Ovary (tissue), 9 donors: Measurements from ENCODE around the gene RFX3. TPM values are rescaled to one million over a fixed set of nuclear protein-coding genes. Genes with fewer than 3 reads are reported as not detected.

Experiments used
- DNase-seq, 5 donors: peaks; one replicate each; pipeline ENCODE4 v3.0.0-alpha.2; 2019 to 2020
- H3K27ac ChIP-seq, 2 donors: fragments of 200-600 bp; one replicate each; pipeline versions ENCODE4 v1.5.1 to v1.8.0; 2019 to 2022
- H3K27me3 ChIP-seq: fragments of 200-600 bp; one replicate; pipeline ENCODE4 v1.8.0; 2022
- H3K36me3 ChIP-seq: fragments of 200-600 bp; sonication (generic); one replicate; pipeline ENCODE4 v1.5.1; 2019
- H3K4me1 ChIP-seq: one replicate; pipeline ENCODE4 v1.8.1; 2013; ENCODE audit warnings: mild to moderate bottlenecking, moderate library complexity; ENCODE audit not compliant: insufficient read depth
- H3K4me3 ChIP-seq: fragments of 200-600 bp; sonication (generic); one replicate; pipeline ENCODE4 v1.5.1; 2017
- H3K9me3 ChIP-seq, 2 donors: fragments of 200-600 bp in 1 of 2; sonication (generic) in 1 of 2; one replicate each; pipeline versions ENCODE4 v1.5.1 to v1.8.1; 2013 to 2019; ENCODE audit warnings: mild to moderate bottlenecking in 1 of 2, moderate library complexity in 1 of 2
- EP300 ChIP-seq: sonication (generic); formaldehyde crosslinking; IDR thresholded peaks from one replicate; pipeline ENCODE4 v1.6.1; 2017; ENCODE audit warnings: antibody characterized with exemption
- POLR2A ChIP-seq: fragments of 450-650 bp; IDR thresholded peaks from one replicate; pipeline ENCODE4 v1.6.1; 2017; ENCODE audit warnings: antibody characterized with exemption, mild to moderate bottlenecking, moderate library complexity
- WGBS, 3 donors: extraction: QIAGEN DNeasy Blood & Tissue Kit in 1 of 3; methylation state at CpG; one replicate each; pipeline versions ENCODE4 v1.1.5 to v1.1.7; 2013 to 2017; 5-methylcytosine and 5-hydroxymethylcytosine counted together
- intact Hi-C, 4 donors: fragments of 100-400 bp; cut with DNase I; formaldehyde crosslinking; loops; one replicate each; pipeline versions ENCODE4 v1.11.0 to v1.15.1; 2022 to 2023
- polyA plus RNA-seq, 2 donors: library from polyadenylated mRNA; stranded (reverse); fragments of 200-250 nt in 1 of 2; fragments of 350-450 nt in 1 of 2; fragmentation: Illumina TruSeq in 1 of 2; extraction: RNeasy Lipid Tissue Mini Kit (QIAGEN cat#74804) in 1 of 2; gene quantifications; one replicate each; pipeline ENCODE4 v1.2.3, GENCODE V29; 2013 to 2014
- total RNA-seq, 7 donors: library from RNA; depleted of rRNA in 2 of 7; stranded (reverse); fragments of >200 nt in 2 of 7; fragmentation: NEBNext Ultra II Directional in 3 of 7; extraction: Animal tissue kit (Norgen Biotek cat#: 25700) in 3 of 7; gene quantifications; one replicate each; pipeline versions ENCODE4 v1.1.0 to v1.2.4, GENCODE V29; 2016 to 2023
- TF ChIP-seq, protein P1 (sequence below), 3 donors: fragments of 450-650 bp in 2 of 3; fragments of 200-600 bp in 1 of 3; IDR thresholded peaks; one replicate each; pipeline versions ENCODE4 v1.5.1 to v1.8.0; 2016 to 2022; ENCODE audit warnings: antibody characterized with exemption in 3 of 3, mild to moderate bottlenecking in 1 of 3
- donor health status: DM: no; HTN: no; CAD: no; lungs with moderate emphysema.
- donor health status: DM: no; HTN: no; CAD: no.
- donor health status: Bipolar disorder and iron deficiency.
- donor health status: DM: yes; HTN: yes; CAD: no.
- donor health status: DM: no; HTN: no; CAD: no.
- donor health status: DM: yes; HTN: yes; CAD: no.

The RFX3 gene
- total and polyA plus RNA-seq, 9 donors = 2.6 to 22.7 (median 15.4) TPM

GRCh38 chr9:3250741-3251140 lies 275.1 kb downstream of the RFX3 start:
- DNase-seq = no peak
- no peaks in the 10 kb centered on the region for H3K27me3 ChIP-seq
- no peaks in the 10 kb centered on the region for H3K36me3 ChIP-seq
- no peaks in the 10 kb centered on the region for H3K9me3 ChIP-seq
- no peak for TF ChIP-seq POLR2A
- TF ChIP-seq EP300 = no peak
- TF ChIP-seq, protein P1, sequence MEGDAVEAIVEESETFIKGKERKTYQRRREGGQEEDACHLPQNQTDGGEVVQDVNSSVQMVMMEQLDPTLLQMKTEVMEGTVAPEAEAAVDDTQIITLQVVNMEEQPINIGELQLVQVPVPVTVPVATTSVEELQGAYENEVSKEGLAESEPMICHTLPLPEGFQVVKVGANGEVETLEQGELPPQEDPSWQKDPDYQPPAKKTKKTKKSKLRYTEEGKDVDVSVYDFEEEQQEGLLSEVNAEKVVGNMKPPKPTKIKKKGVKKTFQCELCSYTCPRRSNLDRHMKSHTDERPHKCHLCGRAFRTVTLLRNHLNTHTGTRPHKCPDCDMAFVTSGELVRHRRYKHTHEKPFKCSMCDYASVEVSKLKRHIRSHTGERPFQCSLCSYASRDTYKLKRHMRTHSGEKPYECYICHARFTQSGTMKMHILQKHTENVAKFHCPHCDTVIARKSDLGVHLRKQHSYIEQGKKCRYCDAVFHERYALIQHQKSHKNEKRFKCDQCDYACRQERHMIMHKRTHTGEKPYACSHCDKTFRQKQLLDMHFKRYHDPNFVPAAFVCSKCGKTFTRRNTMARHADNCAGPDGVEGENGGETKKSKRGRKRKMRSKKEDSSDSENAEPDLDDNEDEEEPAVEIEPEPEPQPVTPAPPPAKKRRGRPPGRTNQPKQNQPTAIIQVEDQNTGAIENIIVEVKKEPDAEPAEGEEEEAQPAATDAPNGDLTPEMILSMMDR (IDR thresholded peaks at IDR 0.05) = no peak
- H3K4me3 ChIP-seq = no peak overlapping the region
- no peak overlapping the region for H3K27ac ChIP-seq
- intact Hi-C loops = no loop called here
- no peaks in the 10 kb centered on the region for H3K4me1 ChIP-seq
- 79 to 89% (median 81%) methylated on average over 4 of the region's 4 CpGs for WGBS, 3 donors

GRCh38 chr9:3247211-3247610 lies 278.6 kb downstream of the RFX3 start:
- Histone ChIP-seq H3K27me3 (no peaks in the 10 kb centered on the region), H3K9me3 (no peaks in the 10 kb centered on the region), H3K27ac (no peak overlapping the region), H3K4me1 (no peaks in the 10 kb centered on the region), H3K4me3 (no peak overlapping the region), H3K36me3 (no peaks in the 10 kb centered on the region)
- intact Hi-C loops = no loop called here
- TF ChIP-seq, protein P1 (IDR thresholded peaks at IDR 0.05) = no peak
- no peak for DNase-seq
- 91 to 95% (median 94%) methylated on average over 3 of the region's 3 CpGs for WGBS, 3 donors

DNA sequence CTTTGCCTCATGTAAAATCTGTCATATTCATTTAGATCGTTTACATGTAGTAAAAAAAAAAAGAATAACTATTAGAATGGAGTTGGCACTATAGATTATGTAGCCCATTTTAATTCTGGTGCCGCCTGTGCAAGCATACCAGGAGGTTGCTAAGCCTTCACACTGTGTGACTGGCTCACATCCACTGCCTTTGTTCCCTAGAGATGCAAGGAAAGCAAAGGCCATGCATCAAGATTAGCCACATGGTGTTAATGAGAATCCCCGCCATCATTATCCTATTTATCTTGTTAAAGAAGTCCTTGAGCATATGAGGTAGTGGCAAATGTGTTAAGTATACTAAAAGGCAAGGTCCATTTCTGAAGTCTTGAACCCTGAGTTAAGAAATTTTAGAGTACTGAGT lies 279.6 kb downstream of the RFX3 start:
- intact Hi-C loops = no loop called here
- H3K27me3 ChIP-seq = no peaks in the 10 kb centered on the region
- H3K27ac ChIP-seq = no peak overlapping the region
- no peak overlapping the region for H3K4me3 ChIP-seq
- 94 to 97% (median 95%) methylated on average over 3 of the region's 3 CpGs for WGBS, 3 donors
- H3K4me1 ChIP-seq = no peaks in the 10 kb centered on the region
- no peak for DNase-seq
- TF ChIP-seq POLR2A = no peak
- no peak for TF ChIP-seq EP300
- TF ChIP-seq, protein P1 (IDR thresholded peaks at IDR 0.05) = no peak
- H3K36me3 ChIP-seq = no peaks in the 10 kb centered on the region
- no peaks in the 10 kb centered on the region for H3K9me3 ChIP-seq

DNA sequence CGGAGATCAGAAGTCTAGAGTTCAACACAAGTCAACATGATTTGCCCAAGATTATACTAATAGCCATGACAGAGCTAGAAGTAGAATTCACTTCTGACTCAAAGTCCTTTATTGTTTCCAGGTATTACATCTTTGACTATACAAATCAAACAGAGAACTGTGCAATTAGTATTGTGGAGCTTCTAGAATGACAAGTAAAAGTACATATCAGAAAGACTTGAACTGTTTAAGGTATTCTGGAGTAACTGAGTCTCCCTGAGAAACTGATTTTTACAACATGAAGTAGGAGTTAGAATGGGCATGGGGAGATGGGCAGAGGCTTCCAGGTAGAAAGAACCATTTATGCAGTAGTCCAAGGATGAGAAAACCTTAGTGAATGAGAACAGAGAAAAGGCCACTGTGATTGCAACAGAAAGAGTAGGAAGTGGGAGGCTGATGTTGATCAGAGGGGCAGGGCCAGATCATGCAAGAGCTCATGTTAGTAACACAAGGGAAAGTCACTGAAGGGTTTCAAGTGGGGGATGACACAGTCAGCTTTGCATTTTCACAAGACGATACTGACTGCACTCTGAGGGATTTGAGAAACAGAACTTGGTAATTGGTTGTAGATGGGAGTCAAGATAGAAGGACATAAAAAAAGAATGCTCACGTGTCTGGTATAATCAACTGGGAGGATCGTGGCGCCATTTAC lies 280.7 kb downstream of the RFX3 start:
- no peaks in the 10 kb centered on the region for H3K27me3 ChIP-seq
- no peak for DNase-seq
- H3K27ac ChIP-seq = no peak overlapping the region
- H3K36me3 ChIP-seq = no peaks in the 10 kb centered on the region
- no peak overlapping the region for H3K4me3 ChIP-seq
- TF ChIP-seq EP300 (no peak), POLR2A (no peak)
- TF ChIP-seq, protein P1 (IDR thresholded peaks at IDR 0.05) = no peak
- intact Hi-C loops = no loop called here
- 95 to 97% (median 96%) methylated on average over 5 of the region's 5 CpGs for WGBS, 3 donors
- no peaks in the 10 kb centered on the region for H3K9me3 ChIP-seq
- no peaks in the 10 kb centered on the region for H3K4me1 ChIP-seq
